Pulmonary artery endothelial cell (primary cell): ENCODE data around the gene PCBP3. TPM values are rescaled to one million over a fixed set of nuclear protein-coding genes. Genes with fewer than 3 reads are reported as not detected.

Experiments used
- DNase-seq: peaks from one replicate; pipeline ENCODE4 v3.0.0-alpha.2; 2011; ENCODE audit warnings: low read depth, low spot score
- total RNA-seq: library from RNA; depleted of rRNA; stranded (reverse); fragments of >200 nt; gene quantifications from 2 replicates; pipeline ENCODE4 v1.2.3, GENCODE V29; 2014

Gene PCBP3
- total RNA-seq, 1 donor from 2014 or later: 0.13 TPM

DNA sequence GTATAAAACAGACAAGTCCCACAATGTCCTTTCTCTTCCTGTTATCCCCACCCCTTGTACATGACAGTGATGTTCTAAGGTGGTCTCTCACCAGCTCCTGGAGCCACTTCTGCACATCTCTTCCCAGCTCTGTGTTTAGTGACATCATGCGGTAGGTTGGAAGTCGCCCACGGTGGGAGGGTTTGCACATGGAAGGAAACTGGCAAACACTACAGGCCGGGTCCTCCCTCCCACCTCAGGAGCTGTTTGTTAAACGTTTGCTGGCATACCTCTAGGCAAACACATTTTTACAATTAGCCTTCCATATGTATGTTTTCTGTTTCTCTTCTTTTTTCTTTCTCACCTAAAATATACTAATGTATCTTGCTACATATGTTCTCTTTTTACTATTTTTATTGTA is 107.4 kb downstream of the PCBP3 start:
- no peak for DNase-seq

DNA sequence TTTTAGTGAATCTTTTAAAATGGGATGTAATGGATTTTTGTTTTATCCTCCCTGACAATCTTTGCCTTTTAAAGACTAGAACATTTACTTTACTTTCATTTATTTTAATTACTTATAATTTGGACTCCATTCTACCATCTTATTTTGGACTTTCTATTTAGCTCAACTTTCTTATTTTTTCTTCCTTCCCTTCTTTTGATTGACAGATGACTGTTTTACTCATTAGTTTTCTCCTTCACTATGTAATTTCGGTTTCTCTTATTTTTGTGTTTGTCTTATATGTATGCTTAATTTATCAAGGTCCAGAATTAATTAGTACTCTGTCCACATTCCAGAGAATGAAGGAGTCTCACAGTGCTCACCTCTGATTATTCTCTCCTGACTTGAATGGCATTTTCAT is 109.9 kb downstream of the PCBP3 start:
- no peak for DNase-seq

DNA sequence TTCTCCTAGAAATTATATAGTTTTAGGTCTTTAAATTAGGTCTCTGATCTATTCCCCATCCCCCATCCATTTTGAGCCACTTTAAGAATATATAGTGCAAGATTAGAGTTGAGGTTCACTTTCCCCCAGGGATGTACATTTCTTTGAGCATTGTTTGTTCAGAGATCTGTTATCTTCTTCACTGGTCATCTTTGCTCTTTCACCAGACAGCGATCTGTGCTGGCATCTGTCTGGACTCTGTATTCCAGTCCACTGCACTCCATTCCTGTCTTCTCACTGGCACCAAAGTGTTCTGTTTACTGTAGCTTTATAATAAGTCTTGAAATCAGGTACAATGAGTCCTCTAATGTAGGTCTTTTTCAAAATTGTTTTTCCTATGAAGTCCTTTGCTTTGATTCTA is 112.5 kb downstream of the PCBP3 start:
- DNase-seq: no peak

DNA sequence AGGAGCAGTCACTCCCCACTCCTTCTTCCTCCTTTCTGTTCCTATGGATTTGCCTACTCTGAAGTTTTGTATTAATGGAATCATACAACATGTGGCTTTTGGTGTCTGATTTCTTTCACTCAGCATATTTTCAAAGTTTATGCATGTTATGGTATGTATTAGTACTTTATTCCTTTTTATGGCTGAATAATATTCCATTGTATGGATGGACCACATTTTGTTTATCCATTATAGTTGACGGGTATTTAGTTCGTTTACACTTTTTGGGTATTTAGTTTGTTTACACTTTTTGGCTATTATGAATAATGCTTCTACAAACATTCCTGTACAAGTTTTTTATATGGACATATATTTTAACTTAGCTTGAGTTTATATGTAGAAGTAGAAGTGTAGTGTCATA is 113.1 kb downstream of the PCBP3 start:
- no peak for DNase-seq

DNA sequence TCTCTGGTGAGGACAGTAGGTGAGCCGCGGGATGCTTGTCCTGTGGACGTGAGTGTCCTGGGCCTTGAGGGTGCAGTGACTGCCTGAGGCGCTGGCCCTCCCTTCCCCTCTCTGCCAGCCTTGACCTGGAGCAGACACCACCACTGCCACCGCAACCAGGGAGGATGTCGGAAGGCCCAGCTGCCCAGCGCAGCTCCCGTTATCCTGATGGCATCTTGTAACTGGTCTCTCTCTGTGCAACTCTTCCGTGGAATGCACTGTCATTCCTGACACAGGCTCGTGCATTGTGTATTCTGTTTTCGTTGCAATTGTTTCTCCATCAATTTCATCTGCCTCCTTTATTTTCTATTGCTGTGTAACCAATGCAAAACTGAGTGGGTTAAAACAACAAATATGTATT is 118.2 kb downstream of the PCBP3 start:
- DNase-seq: no peak

DNA sequence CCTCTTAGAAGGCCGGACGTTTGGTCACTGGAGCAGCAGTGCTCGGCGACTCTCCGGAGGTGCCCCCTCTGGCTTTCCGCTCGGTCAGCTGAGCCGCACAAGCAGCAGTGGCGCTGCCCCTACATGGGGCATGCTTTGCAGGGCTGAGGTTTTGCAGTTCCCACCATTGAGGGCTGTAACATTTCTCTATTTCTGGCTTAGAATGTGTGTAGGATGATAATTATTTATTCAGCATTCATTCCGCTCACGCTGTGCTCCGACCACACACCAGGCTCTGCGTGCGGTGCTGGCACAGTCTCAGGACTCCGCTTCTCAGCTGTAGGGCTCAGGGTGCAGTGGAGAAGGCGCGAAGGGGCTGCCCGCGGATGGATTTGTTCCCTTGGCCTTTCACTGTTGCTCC is 119.5 kb downstream of the PCBP3 start:
- DNase-seq: no peak

DNA sequence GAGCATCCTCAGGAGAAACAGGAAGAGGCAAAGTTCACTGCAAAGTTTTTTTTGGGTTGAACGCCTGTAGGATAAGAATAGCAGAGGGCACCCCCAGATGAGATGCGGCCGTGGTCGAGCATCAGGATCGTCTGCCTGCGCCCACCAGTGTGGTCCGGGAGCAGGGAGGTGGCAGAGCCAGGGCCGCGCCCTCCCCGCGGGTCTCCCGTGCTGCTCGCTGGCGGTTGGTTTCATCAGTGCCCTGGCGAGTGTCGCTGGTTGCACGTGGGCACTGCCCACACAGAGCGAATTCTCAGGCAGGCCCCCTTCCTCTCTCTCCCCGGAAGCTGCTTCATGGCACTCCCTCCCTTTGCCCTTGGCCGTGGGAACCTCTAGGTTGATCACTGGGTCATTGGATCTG is 120.0 kb downstream of the PCBP3 start:
- DNase-seq: no peak

DNA sequence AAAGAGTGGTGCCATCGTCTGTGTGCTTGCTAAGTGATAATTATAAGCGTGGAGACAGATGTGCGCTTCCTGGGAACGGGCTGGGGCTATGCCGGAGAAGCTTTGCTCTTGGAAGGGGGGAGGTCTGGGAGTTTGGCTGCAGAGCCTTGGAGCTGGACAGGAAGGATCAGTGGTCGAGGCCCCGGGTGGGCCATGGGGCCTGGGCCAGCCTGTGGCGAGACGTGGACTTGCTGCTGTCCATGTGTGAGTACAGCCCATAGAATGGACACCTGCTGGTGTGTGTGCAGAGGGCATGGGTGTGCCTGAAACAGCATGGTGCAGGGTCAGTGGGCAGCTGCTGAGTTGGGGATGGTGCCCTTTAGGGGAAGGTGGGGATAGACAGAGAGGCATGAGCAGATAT is 121.3 kb downstream of the PCBP3 start:
- DNase-seq: no peak

DNA sequence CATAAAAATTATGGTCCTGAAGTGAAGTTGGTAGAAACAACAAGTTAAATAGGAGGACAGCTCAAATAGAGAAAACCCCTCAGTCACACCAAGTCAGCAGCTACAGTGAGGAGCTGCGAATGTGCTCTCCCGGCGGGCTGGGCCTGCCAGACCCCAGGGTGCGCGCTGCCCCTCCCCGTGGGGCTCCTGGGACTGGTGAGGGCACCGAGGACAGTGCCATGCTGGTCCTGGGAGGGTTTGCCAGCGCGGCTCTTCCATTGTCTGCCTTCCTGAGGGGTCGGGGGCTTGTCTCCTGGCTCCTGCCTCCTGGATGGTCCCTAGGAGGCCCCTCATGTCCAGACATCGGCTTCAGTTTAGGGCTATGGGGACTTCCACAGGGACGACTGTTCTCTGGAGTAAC is 121.8 kb downstream of the PCBP3 start:
- no peak for DNase-seq

DNA sequence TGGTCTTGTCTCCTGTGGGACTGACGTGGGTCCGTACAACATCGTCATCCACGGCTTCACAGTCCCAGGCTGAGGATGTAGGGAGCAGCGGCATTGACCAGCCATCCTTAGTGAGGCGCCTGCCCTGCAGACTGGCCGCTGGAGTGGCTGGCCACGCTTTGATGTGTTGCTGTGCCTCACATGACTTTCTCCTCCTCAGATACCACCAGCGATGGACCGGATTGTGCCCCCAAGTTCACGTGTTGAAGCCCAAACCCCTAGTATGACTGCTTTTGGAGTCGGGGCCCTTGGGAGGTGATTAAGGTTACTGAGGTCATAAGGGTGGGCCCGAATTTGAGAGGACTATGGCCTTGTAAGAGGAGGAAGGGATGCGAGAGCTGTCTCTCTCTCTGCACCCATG is 122.5 kb downstream of the PCBP3 start:
- DNase-seq: no peak

DNA sequence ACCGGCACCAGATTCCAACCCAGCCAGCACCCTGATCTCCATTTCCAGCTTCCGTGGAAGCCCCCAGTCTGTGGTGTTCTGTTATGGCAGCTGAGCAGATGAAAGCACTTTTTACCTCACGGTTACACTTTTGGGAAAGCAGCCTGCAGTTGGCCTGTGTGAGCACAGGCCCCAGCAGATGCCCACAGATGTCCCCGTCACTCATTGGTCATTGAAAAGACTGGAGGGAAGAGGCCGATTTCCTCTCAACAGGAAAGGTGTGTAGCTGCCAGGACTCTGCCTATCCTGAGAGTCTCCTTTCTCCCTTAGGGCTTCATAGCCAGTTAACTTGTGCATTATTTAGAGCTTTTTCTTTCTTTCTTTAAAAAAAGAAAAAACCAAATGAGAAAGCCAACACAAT is 123.0 kb downstream of the PCBP3 start:
- no peak for DNase-seq

DNA sequence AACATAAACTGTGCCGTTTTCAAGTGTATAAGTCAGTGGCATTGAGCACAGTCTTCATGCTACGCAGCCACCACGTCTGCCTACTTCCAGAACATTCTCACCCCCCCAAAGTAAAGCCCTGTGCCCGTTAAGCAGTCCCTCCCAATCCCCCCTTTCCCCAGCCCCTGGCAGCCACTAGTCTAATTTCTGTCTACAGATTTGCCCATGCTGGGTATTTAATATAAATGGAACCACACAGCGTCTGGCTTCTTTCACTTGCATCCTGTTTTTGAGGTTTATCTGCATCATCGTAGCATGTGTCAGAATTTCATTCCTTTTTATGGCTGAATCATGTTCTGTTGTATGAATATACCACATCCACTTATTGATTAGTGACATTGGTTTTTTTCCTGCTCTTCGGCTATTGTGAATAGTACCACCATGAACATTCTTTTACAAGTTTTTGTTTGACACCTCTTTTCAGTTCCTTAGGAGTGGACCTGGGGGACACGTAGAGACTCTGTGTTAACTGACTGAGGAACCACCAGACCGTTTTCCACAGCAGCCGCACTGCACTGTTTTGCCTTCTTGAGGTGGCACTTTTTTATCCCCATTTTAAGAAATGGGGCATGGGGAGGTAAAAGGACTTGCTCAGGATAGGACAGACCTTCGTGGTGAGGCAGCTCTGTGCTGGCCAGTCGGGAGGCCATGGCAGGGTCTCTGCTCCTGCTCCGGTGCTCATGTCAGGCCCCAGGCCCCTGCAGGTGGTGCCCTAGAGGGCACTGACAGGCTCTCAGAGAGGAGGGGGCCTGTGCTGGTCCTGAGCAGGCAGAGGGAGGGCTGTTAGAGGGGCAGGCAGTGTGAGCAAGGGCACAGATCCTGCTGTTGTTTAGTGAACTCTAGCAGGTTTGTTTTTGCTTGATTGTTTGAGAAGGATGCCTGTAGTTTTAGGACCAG is 123.8 kb downstream of the PCBP3 start:
- DNase-seq: no peak

DNA sequence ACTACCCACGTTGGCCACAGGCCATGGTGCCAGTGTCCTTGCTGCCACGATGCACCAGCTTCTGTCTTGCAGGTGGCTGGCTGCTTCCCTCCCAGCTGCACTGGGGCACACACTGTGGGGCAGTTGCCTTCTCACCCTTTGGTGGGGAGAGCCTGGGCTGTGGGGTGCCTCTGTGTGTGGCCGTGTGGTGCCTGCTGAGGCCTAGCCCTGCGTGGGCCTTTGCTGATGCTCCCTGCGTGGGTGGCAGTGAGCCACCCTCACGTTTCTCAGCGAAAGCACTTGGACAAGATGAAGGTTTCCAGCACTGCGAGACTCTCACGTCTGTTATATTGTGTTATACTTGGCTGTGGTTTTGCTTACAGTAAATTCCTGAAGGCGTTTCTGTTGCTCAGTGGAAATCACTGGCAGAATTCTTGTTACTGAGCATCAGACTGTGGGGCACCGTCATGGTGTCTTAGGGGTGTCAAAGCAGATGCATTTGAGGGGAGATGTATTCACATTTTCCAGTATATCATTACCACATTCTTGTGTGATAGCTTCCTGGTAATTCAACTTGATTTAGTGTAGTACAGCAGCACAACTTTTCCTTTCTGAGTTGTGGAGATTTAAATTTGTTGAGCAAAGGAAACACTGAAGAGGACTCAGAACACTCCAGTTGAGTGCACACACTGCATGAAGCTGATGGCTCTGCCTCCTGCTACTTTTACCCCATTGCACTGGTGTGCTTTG is 124.7 kb downstream of the PCBP3 start:
- DNase-seq: no peak

DNA sequence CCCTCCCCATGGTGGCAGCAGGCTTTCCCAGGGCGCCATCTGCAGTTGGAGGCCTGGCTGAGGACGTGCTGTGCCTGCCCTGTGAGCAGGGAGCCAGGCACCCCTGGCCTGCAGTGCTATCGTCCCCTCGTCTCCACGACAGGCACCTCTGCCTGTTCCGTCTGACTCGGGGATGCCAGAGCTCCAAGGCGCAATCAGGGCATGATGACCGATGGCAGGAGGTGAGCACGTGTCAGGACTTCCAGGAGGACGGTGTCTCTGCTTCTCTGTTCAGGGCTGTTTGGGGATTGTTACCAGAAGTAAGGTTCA is 125.2 kb downstream of the PCBP3 start:
- DNase-seq: no peak

DNA sequence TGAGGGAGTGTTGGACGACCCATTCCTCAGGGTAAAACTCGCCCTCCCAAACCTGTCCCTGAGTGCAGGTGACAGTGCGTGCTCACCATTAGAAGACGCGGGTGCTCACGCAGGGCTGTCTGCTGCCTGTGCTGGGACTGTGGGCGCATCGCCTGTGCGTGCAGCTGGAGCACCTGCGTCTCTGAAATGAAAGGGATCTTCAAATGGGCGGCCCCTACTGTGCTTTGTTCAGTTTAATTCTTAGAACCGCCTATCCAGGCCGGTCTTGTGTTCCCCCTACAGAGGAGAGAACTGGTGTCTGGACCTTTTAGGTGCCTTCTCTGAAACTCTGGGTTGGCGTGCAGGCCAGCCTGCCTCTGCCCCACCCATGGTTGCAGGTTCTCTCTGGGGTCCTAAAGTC is 125.8 kb downstream of the PCBP3 start:
- no peak for DNase-seq

DNA sequence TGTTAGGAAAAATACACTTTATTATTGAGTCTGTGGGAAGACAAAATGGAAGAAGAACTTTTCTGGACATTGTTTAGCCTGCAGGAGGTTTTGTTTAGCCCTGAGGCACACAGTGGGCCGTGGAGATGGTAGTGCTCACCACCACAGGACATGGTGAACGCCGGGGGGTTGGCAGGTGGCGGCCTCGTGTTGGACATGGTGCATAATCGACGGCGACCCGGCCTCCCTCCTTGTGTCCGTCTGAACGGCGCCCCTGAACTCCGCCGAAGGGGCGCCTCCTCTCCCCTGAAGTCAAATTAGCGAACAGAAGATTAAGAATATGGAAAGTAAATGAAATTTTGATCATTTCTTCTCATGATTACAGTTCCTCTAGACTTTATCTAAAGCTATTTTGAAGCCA is 126.4 kb downstream of the PCBP3 start:
- no peak for DNase-seq

DNA sequence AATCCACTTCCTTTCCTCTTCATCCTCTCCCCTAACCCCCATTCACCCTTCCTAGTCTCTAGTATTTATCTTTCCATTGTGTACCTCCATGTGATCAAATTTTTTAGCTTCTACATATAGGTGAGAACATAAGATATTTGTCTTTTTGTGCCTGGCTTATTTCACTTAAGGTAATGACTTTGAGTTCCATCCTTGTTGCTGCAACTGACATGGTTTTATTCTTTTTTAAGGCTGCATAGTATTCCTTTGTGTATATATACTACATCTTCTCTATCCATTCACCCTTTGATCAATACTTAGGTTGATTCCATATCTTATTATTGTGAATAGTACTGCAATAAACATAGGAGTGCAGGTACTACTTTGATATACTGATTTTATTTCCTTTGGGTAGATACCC is 128.7 kb downstream of the PCBP3 start:
- DNase-seq: no peak

DNA sequence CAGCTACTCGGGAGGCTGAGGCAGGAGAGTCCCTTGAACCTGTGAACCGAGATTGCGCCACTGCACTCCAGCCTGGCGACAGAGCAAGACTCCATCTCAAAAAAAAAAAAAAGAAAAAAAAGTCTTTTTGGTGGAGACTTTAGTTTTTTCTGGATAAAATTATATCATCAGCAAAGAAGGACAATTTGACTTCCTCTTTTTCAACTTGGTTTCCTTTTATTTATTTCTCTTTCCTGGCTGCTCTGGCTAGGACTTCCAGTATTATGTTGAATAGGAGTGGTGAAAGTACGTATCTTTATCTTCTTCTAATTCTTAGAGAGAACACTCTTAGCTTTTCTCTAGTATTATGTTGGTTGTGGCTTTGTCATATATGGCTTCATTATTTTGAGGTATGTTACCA is 130.8 kb downstream of the PCBP3 start:
- no peak for DNase-seq

DNA sequence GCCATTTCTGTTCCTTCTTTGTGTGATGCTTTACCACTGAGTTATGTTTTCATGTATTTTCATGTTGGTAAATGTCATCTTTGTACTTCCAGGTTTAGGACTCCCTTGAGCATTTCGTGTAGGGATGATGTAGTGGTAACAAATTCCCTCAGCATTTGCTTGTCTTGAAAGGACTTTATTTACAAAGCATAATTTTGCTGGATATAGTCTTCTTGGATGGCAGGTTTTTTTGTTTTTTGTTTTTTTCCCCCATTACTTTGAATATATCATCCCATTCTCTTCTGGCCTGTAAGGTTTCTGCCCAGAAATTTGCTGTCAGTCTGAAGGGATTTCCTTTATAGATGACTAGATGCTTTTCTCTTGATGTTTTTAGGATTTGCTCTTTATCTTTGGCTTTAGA is 133.4 kb downstream of the PCBP3 start:
- no peak for DNase-seq

DNA sequence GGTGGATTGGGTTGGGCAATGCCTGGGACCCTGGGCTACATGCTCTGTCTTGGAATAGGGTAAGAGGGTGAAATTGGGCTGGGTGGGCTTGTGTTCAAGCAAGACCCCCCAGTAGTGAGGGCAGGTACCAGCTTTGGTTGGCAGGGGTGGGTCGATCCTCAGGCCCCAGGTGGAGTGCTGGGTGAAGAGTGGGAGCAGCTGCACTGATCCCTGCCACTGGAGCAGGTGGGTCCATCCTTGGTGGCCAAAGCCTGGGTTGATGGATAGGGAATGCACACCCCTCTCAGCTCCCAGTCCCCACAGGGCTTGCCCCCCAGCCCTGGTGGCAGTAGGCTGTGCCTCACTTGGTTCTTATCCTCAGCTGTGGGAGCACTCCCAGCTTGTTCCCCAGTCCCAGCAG is 135.2 kb downstream of the PCBP3 start:
- no peak for DNase-seq

DNA sequence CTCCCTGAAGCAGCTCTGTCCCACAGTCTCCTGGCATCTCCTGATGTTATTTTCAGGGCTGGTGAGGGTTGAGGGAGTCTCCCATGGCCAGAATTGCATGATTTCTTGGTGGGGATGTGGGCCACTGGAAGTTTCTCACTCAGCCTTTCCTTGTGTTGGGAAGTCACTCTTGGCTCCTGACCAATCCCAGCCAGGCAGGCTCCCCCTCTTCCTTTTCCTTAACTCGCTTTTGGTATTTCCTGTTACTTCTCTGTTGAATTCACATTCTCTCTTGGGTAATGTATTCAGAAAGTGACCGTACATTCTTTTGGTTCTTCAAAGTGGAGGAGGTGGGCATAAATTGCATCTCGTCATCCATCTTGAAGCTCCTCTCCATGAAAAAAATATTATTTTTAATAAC is 135.7 kb downstream of the PCBP3 start:
- DNase-seq: no peak

DNA sequence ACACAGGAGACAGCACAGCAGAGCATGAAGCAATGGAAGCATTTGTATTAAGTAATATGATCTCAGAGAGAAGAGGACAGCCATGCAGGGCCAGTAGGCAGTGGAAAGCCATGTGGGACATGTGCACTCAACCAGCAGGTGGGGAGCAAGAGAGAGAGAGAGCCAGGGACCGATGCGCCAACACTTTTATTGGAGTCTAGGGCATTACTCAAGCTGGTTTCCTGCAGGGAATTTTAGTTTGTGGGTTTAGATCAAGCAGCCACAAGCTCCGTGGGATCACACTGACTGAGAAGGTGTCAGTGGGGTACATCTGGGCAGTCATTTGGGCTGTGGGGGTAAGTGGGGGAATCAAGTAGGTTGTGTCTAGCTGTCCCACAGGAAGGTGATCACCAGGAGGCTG is 137.1 kb downstream of the PCBP3 start:
- DNase-seq: no peak

DNA sequence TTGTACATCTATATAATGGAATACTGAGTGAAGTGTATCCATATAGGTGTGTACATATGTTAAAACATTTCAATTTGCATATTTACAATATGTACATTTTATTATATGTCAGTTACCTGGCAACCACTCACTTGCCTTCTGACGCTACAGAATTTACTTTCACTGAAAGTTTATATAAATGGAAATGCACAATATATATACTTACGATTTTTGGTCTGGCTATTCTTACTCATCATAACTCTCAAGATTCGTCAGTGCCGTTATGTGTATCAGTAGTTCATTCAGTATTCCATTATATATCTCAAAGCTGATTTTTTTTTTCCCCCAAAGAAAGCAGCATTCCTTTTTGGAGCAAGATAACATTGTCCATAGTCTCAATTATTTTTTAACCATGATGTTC is 138.2 kb downstream of the PCBP3 start:
- DNase-seq: no peak
